Mucosa of descending colon (tissue), 3 donors: ENCODE data around the gene YPEL1. TPM values are rescaled to one million over a fixed set of nuclear protein-coding genes. Genes with fewer than 3 reads are reported as not detected.
A peak's percentile ranks its signal among the peaks of the same experiment; 100 is the strongest.

ENCODE experiments used
- ATAC-seq: fragments of 200-7000 bp; cut with Tn5 transposase; one replicate; pipeline ENCODE4 v1.9.1; 2020; ENCODE audit warnings: mild to moderate bottlenecking, moderate library complexity
- DNase-seq, 3 donors: peaks; one replicate each; pipeline ENCODE4 v3.0.0-alpha.2; 2020
- H3K36me3 ChIP-seq: fragments of 200-600 bp; one replicate; pipeline ENCODE4 v1.8.0; 2021; ENCODE audit warnings: low read depth, mild to moderate bottlenecking
- H3K4me1 ChIP-seq: fragments of 200-600 bp; one replicate; pipeline ENCODE4 v1.8.0; 2021; ENCODE audit warnings: low read depth, mild to moderate bottlenecking
- H3K4me3 ChIP-seq: fragments of 200-600 bp; one replicate; pipeline ENCODE4 v1.8.0; 2021; ENCODE audit warnings: mild to moderate bottlenecking
- H3K9me3 ChIP-seq: fragments of 200-600 bp; one replicate; pipeline ENCODE4 v1.8.0; 2021; ENCODE audit warnings: mild to moderate bottlenecking
- CTCF ChIP-seq: fragments of 200-600 bp; IDR thresholded peaks from one replicate; pipeline ENCODE4 v1.8.0; 2022; ENCODE audit warnings: antibody characterized with exemption, mild to moderate bottlenecking
- intact Hi-C, 2 donors: fragments of 100-400 bp; cut with DNase I in 1 of 2; cut with micrococcal nuclease in 1 of 2; formaldehyde crosslinking; loops; one replicate each; pipeline versions ENCODE4 v1.11.0 to v1.11.1; 2022; cut with DNase I, micrococcal nuclease
- total RNA-seq, 3 donors: library from RNA; stranded (reverse); fragmentation: NEBNext Ultra II Directional in 2 of 3; extraction: Animal tissue kit (Norgen Biotek cat#: 25700) in 2 of 3; gene quantifications; one replicate each; pipeline versions ENCODE4 v1.2.1 to v1.2.4, GENCODE V29; 2021 to 2023
- donor health status: DM: no; HTN: no; CAD: no; lungs with moderate emphysema.
- donor health status: DM: no; HTN: no; CAD: no.
- donor health status: DM: no; HTN: yes; CAD: no.

Gene YPEL1
- total RNA-seq, 3 donors from 2014 or later: 2.7 to 6.8 (median 2.8) TPM

GRCh38 chr22:21686193-21686608, 49.4 kb downstream of the YPEL1 start:
- Histone ChIP-seq H3K4me1 (no peaks in the 10 kb centered on the region), H3K4me3 (no peak overlapping the region), H3K9me3 (no peaks in the 10 kb centered on the region), H3K36me3 (no peaks in the 10 kb centered on the region)
- no peak for TF ChIP-seq CTCF
- peak in 1 of 3 donors; percentile 44 for DNase-seq
- no peak for ATAC-seq
- intact Hi-C loops: no loop called here

- no peaks in the 10 kb centered on the region for H3K36me3 ChIP-seq
- DNase-seq (peak in 1 of 3 donors; percentile 33), ATAC-seq (no peak)
- intact Hi-C loops: no loop called here
- no peaks in the 10 kb centered on the region for H3K4me1 ChIP-seq
- H3K9me3 ChIP-seq: no peaks in the 10 kb centered on the region
- H3K4me3 ChIP-seq: no peak overlapping the region
- no peak for TF ChIP-seq CTCF
Observed at GRCh38 chr22:21685164-21685513, 50.5 kb downstream of the YPEL1 start.

- TF ChIP-seq CTCF: no peak
- Histone ChIP-seq H3K4me3 (no peak overlapping the region), H3K36me3 (no peaks in the 10 kb centered on the region), H3K4me1 (no peaks in the 10 kb centered on the region), H3K9me3 (no peaks in the 10 kb centered on the region)
- intact Hi-C loops: no loop called here
- ATAC-seq (no peak), DNase-seq (peak in 1 of 3 donors; percentile 34)
Observed at GRCh38 chr22:21684492-21685163, 51.0 kb downstream of the YPEL1 start.

- Histone ChIP-seq H3K4me3 (no peak overlapping the region), H3K36me3 (no peaks in the 10 kb centered on the region), H3K4me1 (no peaks in the 10 kb centered on the region), H3K9me3 (no peaks in the 10 kb centered on the region)
- DNase-seq: peak in 1 of 3 donors; percentile 22
- intact Hi-C loops: no loop called here
- no peak for TF ChIP-seq CTCF
- ATAC-seq: no peak
Observed at GRCh38 chr22:21683401-21683811, 52.2 kb downstream of the YPEL1 start.

GRCh38 chr22:21682385-21683175, 53.0 kb downstream of the YPEL1 start:
- intact Hi-C loops: no loop called here
- peak in 1 of 3 donors; percentile 30 for DNase-seq
- H3K9me3 ChIP-seq: no peaks in the 10 kb centered on the region
- TF ChIP-seq CTCF: no peak
- H3K4me1 ChIP-seq: no peaks in the 10 kb centered on the region
- ATAC-seq: no peak
- no peak overlapping the region for H3K4me3 ChIP-seq
- H3K36me3 ChIP-seq: no peaks in the 10 kb centered on the region
